ENCODE measurements around the gene LMCD1. TPM values are rescaled to one million over a fixed set of nuclear protein-coding genes. Genes with fewer than 3 reads are reported as not detected.

Gene LMCD1
- total and polyA plus RNA-seq, 8 donors = 14.0 to 39.4 (median 17.4) TPM

DNA sequence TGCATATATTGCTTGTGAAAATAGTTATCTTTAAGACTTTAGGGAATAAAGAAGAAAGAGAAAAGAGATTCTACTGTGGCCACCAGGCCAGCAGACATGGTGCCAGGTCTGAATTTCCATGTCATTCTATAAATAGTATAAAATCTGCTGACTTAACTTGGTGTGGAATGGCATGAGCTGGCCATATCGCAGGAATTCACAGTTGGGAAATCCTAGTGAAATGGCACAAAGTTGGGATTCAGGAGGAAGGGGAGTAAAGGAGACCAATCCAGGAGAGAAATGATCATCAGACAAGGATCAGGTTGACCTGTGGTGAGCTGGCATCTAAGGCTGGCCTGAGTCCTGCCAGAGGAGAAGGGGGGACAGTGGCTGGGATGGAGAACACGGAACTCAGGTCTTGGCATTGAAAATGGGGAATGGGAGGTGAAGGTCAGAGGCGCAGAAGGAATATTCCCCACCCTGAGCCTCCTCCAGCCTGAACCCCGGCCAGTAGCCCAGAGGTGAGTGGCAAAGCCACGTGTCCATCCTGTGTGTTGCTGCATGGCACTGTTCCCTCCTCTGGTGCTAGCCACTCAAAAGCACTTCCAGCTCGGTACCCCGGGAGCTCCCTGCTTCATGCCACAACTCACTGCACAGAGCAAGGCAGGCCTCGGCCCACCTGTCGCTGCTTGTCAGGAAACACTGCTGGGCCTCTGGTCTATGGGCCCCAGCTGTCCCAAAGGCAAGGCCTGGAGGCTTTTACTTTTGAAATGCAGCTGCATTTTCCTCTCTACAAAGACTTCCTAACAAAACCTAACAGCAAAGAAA lies 91.6 kb downstream of the LMCD1 start:
- DNase-seq = no peak
- TF ChIP-seq, protein P1, sequence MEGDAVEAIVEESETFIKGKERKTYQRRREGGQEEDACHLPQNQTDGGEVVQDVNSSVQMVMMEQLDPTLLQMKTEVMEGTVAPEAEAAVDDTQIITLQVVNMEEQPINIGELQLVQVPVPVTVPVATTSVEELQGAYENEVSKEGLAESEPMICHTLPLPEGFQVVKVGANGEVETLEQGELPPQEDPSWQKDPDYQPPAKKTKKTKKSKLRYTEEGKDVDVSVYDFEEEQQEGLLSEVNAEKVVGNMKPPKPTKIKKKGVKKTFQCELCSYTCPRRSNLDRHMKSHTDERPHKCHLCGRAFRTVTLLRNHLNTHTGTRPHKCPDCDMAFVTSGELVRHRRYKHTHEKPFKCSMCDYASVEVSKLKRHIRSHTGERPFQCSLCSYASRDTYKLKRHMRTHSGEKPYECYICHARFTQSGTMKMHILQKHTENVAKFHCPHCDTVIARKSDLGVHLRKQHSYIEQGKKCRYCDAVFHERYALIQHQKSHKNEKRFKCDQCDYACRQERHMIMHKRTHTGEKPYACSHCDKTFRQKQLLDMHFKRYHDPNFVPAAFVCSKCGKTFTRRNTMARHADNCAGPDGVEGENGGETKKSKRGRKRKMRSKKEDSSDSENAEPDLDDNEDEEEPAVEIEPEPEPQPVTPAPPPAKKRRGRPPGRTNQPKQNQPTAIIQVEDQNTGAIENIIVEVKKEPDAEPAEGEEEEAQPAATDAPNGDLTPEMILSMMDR (IDR thresholded peaks at IDR 0.05) = no peak
- WGBS, 2 donors = 79 to 90% methylated on average over 9 of the region's 9 CpGs

GRCh38 chr3:8595252-8595651 lies 93.6 kb downstream of the LMCD1 start:
- Histone ChIP-seq H3K27me3 (no peaks in the 10 kb centered on the region), H3K4me3 (no peak overlapping the region), H3K9me3 (no peaks in the 10 kb centered on the region), H3K27ac (no peak overlapping the region), H3K36me3 (no peaks in the 10 kb centered on the region), H3K4me1 (no peaks in the 10 kb centered on the region)
- TF ChIP-seq, protein P1 (IDR thresholded peaks at IDR 0.05) = no peak
- ATAC-seq (no peak), DNase-seq (no peak), FAIRE-seq (no peak)
- intact Hi-C loops (cut with DNase I) = no loop called here
- 72 to 77% methylated on average over 3 of the region's 3 CpGs for WGBS, 2 donors

More for the DNA sequence above, 91.6 kb downstream of the LMCD1 start:
- ATAC-seq (no peak), FAIRE-seq (no peak)
- Histone ChIP-seq H3K27ac (no peak overlapping the region), H3K4me1 (no peaks in the 10 kb centered on the region), H3K36me3 (no peaks in the 10 kb centered on the region), H3K27me3 (no peaks in the 10 kb centered on the region), H3K4me3 (no peak overlapping the region), H3K9me3 (no peaks in the 10 kb centered on the region)
- intact Hi-C loops (cut with DNase I) = no loop called here

DNA sequence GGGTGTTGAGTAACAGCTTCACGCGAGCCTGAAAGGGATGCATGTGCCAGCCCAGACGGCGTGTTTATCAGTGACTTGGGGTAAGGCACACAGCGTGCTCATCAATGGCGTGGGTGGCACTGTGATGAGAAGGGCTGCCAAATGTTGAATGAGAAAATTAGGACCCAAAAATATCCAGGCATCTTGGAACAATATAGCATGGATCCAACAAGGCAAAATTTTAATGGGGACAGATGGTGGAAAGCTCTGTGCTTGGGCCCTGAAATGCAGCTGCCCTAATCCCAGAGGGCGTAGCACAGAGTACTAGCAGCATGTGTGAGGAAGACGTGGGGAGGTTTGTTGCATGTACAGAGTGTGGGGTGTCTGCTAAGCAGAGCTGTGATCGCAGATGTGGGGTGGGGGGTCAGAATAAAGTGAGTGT lies 94.1 kb downstream of the LMCD1 start:
- intact Hi-C loops (cut with DNase I) = no loop called here
- TF ChIP-seq, protein P1 (IDR thresholded peaks at IDR 0.05) = no peak
- no peaks in the 10 kb centered on the region for H3K9me3 ChIP-seq
- WGBS, 2 donors = 80 to 85% methylated on average over 9 of the region's 9 CpGs
- FAIRE-seq = no peak
- H3K4me1 ChIP-seq = no peaks in the 10 kb centered on the region
- no peaks in the 10 kb centered on the region for H3K27me3 ChIP-seq
- no peak for DNase-seq
- H3K4me3 ChIP-seq = no peak overlapping the region
- no peak overlapping the region for H3K27ac ChIP-seq
- no peaks in the 10 kb centered on the region for H3K36me3 ChIP-seq
- ATAC-seq = no peak

- no peak for FAIRE-seq
Observed at GRCh38 chr3:8596321-8597218, 94.9 kb downstream of the LMCD1 start.

More at GRCh38 chr3:8596321-8597218, 94.9 kb downstream of the LMCD1 start:
- DNase-seq (no peak), ATAC-seq (no peak)
- Histone ChIP-seq H3K9me3 (no peaks in the 10 kb centered on the region), H3K36me3 (no peaks in the 10 kb centered on the region), H3K4me3 (no peak overlapping the region), H3K27me3 (no peaks in the 10 kb centered on the region), H3K4me1 (no peaks in the 10 kb centered on the region), H3K27ac (no peak overlapping the region)
- WGBS, 2 donors = 69 to 73% methylated on average over 18 of the region's 18 CpGs
- intact Hi-C loops (cut with DNase I) = no loop called here
- TF ChIP-seq, protein P1 (IDR thresholded peaks at IDR 0.05) = no peak

All from pancreas (tissue), 10 donors.